SK-N-MC (cell line): ENCODE measurements around the gene CDH4.
A peak's percentile ranks its signal among the peaks of the same experiment; 100 is the strongest.

Experiments used
- DNase-seq: peaks from one replicate; pipeline ENCODE4 v3.0.0-alpha.2; 2011; ENCODE audit warnings: low read depth, low spot score
- H3K27ac ChIP-seq: fragments of 200-600 bp; sonication (generic); 2 replicates; pipeline ENCODE4 v1.5.1; 2016; ENCODE audit warnings: mixed run types
- H3K36me3 ChIP-seq: fragments of 200-600 bp; sonication (generic); 2 replicates; pipeline ENCODE4 v1.6.1; 2017; ENCODE audit warnings: antibody characterized with exemption, low read length, mixed read lengths; ENCODE audit not compliant: insufficient read depth
- H3K4me3 ChIP-seq: fragments of 200-600 bp; sonication (generic); 2 replicates; pipeline ENCODE4 v1.5.1; 2016
- H3K9ac ChIP-seq: fragments of 200-600 bp; sonication (generic); 2 replicates; pipeline ENCODE4 v1.8.0; 2017; ENCODE audit warnings: mixed run types, mixed read lengths; ENCODE audit not compliant: insufficient read length
- H3K9me3 ChIP-seq: fragments of 200-600 bp; sonication (generic); 2 replicates; pipeline ENCODE4 v1.6.1; 2017; ENCODE audit warnings: low read depth, mild to moderate bottlenecking, antibody characterized with exemption, low read length, moderate library complexity, mixed read lengths
- EZH2 ChIP-seq: fragments of 200-600 bp; sonication (generic); IDR thresholded peaks from one replicate; pipeline ENCODE4 v1.6.1; 2017; ENCODE audit warnings: antibody characterized with exemption
- FOXP2 ChIP-seq: optimal IDR thresholded peaks from 2 replicates; pipeline ENCODE3; 2011; ENCODE audit warnings: mild to moderate bottlenecking, moderate library complexity; ENCODE audit not compliant: insufficient read depth; ENCODE audit errors: extremely low read length, control extremely low read depth
- POLR2AphosphoS5 ChIP-seq: IDR thresholded peaks from 2 replicates; pipeline ENCODE4 v1.6.1; 2012; ENCODE audit warnings: mild to moderate bottlenecking, low read depth, low read length, borderline replicate concordance

The CDH4 gene

GRCh38 chr20:61222699-61223098 lies 29.4 kb upstream of the CDH4 start:
- H3K36me3 ChIP-seq: no peaks in the 10 kb centered on the region
- peak overlapping the region; percentile 66; the same call in 1 of the 2 replicates for H3K27ac ChIP-seq
- H3K9ac ChIP-seq: no peak overlapping the region
- H3K9me3 ChIP-seq: no peaks in the 10 kb centered on the region
- peak; percentile 94 for DNase-seq
- H3K4me3 ChIP-seq: peak overlapping the region; percentile 32; the same call in 1 of the 2 replicates
- TF ChIP-seq POLR2AphosphoS5 (peak; percentile 42; the same call in 1 of the 2 replicates), EZH2 (no peak)

- Histone ChIP-seq H3K27ac (peak overlapping the region; percentile 66; the same call in 1 of the 2 replicates), H3K9me3 (no peaks in the 10 kb centered on the region), H3K4me3 (no peak overlapping the region; the same call in 1 of the 2 replicates), H3K9ac (no peak overlapping the region), H3K36me3 (no peaks in the 10 kb centered on the region)
- TF ChIP-seq FOXP2 (no peak), EZH2 (no peak), POLR2AphosphoS5 (no peak)
- no peak for DNase-seq
Measured at GRCh38 chr20:61223121-61223520, 28.9 kb upstream of the CDH4 start.

- no peak for TF ChIP-seq POLR2AphosphoS5
- no peak for TF ChIP-seq FOXP2
- no peak for TF ChIP-seq EZH2
- Histone ChIP-seq H3K9ac (no peak overlapping the region), H3K27ac (no peak overlapping the region), H3K9me3 (0 out of 2 replicates have a peak, but pooled peaks cover 2% of the 10 kb centered on the region), H3K36me3 (no peaks in the 10 kb centered on the region), H3K4me3 (no peak overlapping the region)
- no peak for DNase-seq
Measured at GRCh38 chr20:61230166-61230565, 21.9 kb upstream of the CDH4 start.

- H3K36me3 ChIP-seq: no peaks in the 10 kb centered on the region
- no peak overlapping the region for H3K4me3 ChIP-seq
- 0 out of 2 replicates have a peak, but pooled peaks cover 2% of the 10 kb centered on the region for H3K9me3 ChIP-seq
- H3K27ac ChIP-seq: no peak overlapping the region
- no peak for TF ChIP-seq FOXP2
- TF ChIP-seq EZH2: no peak
- TF ChIP-seq POLR2AphosphoS5: no peak
- DNase-seq: no peak
- H3K9ac ChIP-seq: no peak overlapping the region
Measured at GRCh38 chr20:61233590-61233989, 18.5 kb upstream of the CDH4 start.

GRCh38 chr20:61234224-61234890 lies 17.7 kb upstream of the CDH4 start:
- 0 out of 2 replicates have a peak, but pooled peaks cover 2% of the 10 kb centered on the region for H3K9me3 ChIP-seq
- TF ChIP-seq FOXP2: no peak
- TF ChIP-seq EZH2: no peak
- no peak for TF ChIP-seq POLR2AphosphoS5
- H3K36me3 ChIP-seq: no peaks in the 10 kb centered on the region
- no peak overlapping the region for H3K27ac ChIP-seq
- H3K4me3 ChIP-seq: no peak overlapping the region
- no peak overlapping the region for H3K9ac ChIP-seq
- no peak for DNase-seq

- no peaks in the 10 kb centered on the region for H3K9me3 ChIP-seq
- H3K4me3 ChIP-seq: no peak overlapping the region
- H3K9ac ChIP-seq: no peak overlapping the region
- TF ChIP-seq FOXP2 (no peak), EZH2 (no peak), POLR2AphosphoS5 (no peak)
- no peak for DNase-seq
- no peak overlapping the region for H3K27ac ChIP-seq
- no peaks in the 10 kb centered on the region for H3K36me3 ChIP-seq
Measured at GRCh38 chr20:61236713-61237112, 15.3 kb upstream of the CDH4 start.

- H3K27ac ChIP-seq: no peak overlapping the region
- DNase-seq: no peak
- H3K9ac ChIP-seq: no peak overlapping the region
- H3K36me3 ChIP-seq: no peaks in the 10 kb centered on the region
- TF ChIP-seq POLR2AphosphoS5 (no peak), FOXP2 (no peak), EZH2 (no peak)
- H3K4me3 ChIP-seq: no peak overlapping the region
- no peaks in the 10 kb centered on the region for H3K9me3 ChIP-seq
Measured at GRCh38 chr20:61238813-61239212, 13.2 kb upstream of the CDH4 start.

- DNase-seq: no peak
- TF ChIP-seq FOXP2 (no peak), EZH2 (no peak), POLR2AphosphoS5 (no peak)
- no peak overlapping the region for H3K4me3 ChIP-seq
- H3K9me3 ChIP-seq: no peaks in the 10 kb centered on the region
- no peaks in the 10 kb centered on the region for H3K36me3 ChIP-seq
- H3K27ac ChIP-seq: no peak overlapping the region
- H3K9ac ChIP-seq: no peak overlapping the region
Measured at GRCh38 chr20:61240814-61241213, 11.2 kb upstream of the CDH4 start.

GRCh38 chr20:61244213-61244612 lies 7.8 kb upstream of the CDH4 start:
- TF ChIP-seq FOXP2: no peak
- TF ChIP-seq POLR2AphosphoS5: no peak

More at GRCh38 chr20:61244213-61244612, 7.8 kb upstream of the CDH4 start:
- DNase-seq: no peak
- Histone ChIP-seq H3K9ac (no peak overlapping the region), H3K27ac (no peak overlapping the region), H3K9me3 (no peaks in the 10 kb centered on the region), H3K36me3 (no peaks in the 10 kb centered on the region), H3K4me3 (no peak overlapping the region)
